Measurements from ENCODE around the gene DNAH6. TPM values are rescaled to one million over a fixed set of nuclear protein-coding genes. Genes with fewer than 3 reads are reported as not detected.

The DNAH6 gene
- total RNA-seq, 1 donor from 2014 or later, result 0.14 TPM

GRCh38 chr2:84855731-84856130 is 339.4 kb downstream of the DNAH6 start:
- no peaks in the 10 kb centered on the region for H3K9me3 ChIP-seq (replicated peaks)
- intact Hi-C loops (cut with micrococcal nuclease), result no loop called here
- no peak for TF ChIP-seq CTCF (IDR thresholded peaks at IDR 0.05; ENCODE audit: borderline replicate concordance)

DNA sequence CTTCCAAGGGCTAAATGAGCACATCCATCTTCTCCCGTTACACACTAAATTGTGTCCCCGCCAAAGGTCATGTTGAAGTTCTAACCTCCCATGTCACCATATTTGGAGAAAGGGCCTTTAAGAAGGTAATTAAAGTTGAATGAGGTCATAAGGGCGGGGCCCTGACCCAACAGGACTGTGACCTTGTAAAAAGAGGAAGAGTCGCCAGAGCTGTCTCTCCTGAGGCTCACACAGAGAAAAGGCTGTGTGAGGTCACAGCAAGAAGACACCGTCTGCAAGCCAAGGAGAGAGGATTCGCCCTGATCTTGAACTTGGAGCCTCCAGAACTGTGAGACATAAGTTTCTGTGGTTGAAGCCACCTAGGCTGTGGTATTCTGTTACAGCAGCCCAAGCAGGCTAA is 340.5 kb downstream of the DNAH6 start:
- DNase-seq, result no peak
- H3K36me3 ChIP-seq, result no peaks in the 10 kb centered on the region
- no peak overlapping the region for H3K4me3 ChIP-seq
- H3K4me1 ChIP-seq, result no peaks in the 10 kb centered on the region
- intact Hi-C loops (cut with micrococcal nuclease), result no loop called here
- H3K27ac ChIP-seq (replicated peaks), result no peak overlapping the region
- no peak for TF ChIP-seq CTCF (IDR thresholded peaks at IDR 0.05; ENCODE audit: borderline replicate concordance)
- H3K27me3 ChIP-seq (ENCODE audit: low read depth), result peaks cover 14% of the 10 kb centered on the region
- no peaks in the 10 kb centered on the region for H3K9me3 ChIP-seq (replicated peaks)

More at GRCh38 chr2:84855731-84856130, 339.4 kb downstream of the DNAH6 start:
- no peak overlapping the region for H3K4me3 ChIP-seq
- H3K27me3 ChIP-seq (ENCODE audit: low read depth), result peaks cover 11% of the 10 kb centered on the region
- no peaks in the 10 kb centered on the region for H3K4me1 ChIP-seq
- DNase-seq, result no peak
- no peaks in the 10 kb centered on the region for H3K36me3 ChIP-seq
- H3K27ac ChIP-seq (replicated peaks), result no peak overlapping the region

- intact Hi-C loops (cut with micrococcal nuclease), result no loop called here
- Histone ChIP-seq H3K36me3 (no peaks in the 10 kb centered on the region), H3K4me1 (no peaks in the 10 kb centered on the region), H3K27ac (replicated peaks) (no peak overlapping the region), H3K4me3 (no peak overlapping the region), H3K27me3 (ENCODE audit: low read depth) (peaks cover 21% of the 10 kb centered on the region), H3K9me3 (replicated peaks) (no peaks in the 10 kb centered on the region)
- no peak for DNase-seq
- no peak for TF ChIP-seq CTCF (IDR thresholded peaks at IDR 0.05; ENCODE audit: borderline replicate concordance)
Measured at GRCh38 chr2:84857566-84857965, 341.3 kb downstream of the DNAH6 start.

DNA sequence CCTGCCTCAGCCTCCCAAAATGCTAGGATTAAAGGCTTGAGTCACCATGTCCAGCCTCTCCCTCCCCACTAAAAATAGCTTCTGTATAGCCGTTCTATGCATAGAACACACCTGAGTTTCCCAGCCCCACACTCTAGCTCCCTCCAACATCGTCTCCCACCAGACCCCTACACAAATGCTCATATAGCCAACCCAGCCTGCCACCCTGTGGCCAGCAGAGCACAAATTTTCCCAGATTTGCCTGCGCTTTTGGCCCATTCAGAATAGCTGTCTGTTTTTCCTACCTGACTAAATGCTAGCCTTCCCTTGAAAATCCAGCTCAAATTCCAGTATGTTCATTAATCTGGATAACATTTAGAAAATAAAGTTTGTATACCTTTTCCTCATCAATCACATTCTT is 341.8 kb downstream of the DNAH6 start:
- peak; percentile 35 for TF ChIP-seq CTCF (IDR thresholded peaks at IDR 0.05; ENCODE audit: borderline replicate concordance)
- intact Hi-C loops (cut with micrococcal nuclease), result no loop called here

GRCh38 chr2:84858937-84859336 is 342.6 kb downstream of the DNAH6 start:
- no peak overlapping the region for H3K4me3 ChIP-seq
- no peak overlapping the region for H3K27ac ChIP-seq (replicated peaks)
- peaks cover 21% of the 10 kb centered on the region for H3K27me3 ChIP-seq (ENCODE audit: low read depth)
- no peaks in the 10 kb centered on the region for H3K9me3 ChIP-seq (replicated peaks)
- no peak for TF ChIP-seq CTCF (IDR thresholded peaks at IDR 0.05; ENCODE audit: borderline replicate concordance)
- DNase-seq, result no peak
- no peaks in the 10 kb centered on the region for H3K4me1 ChIP-seq
- intact Hi-C loops (cut with micrococcal nuclease), result no loop called here
- H3K36me3 ChIP-seq, result no peaks in the 10 kb centered on the region

More for the DNA sequence above, 341.8 kb downstream of the DNAH6 start:
- peaks cover 21% of the 10 kb centered on the region for H3K27me3 ChIP-seq (ENCODE audit: low read depth)
- no peak overlapping the region for H3K4me3 ChIP-seq
- no peak overlapping the region for H3K27ac ChIP-seq (replicated peaks)
- DNase-seq, result no peak
- no peaks in the 10 kb centered on the region for H3K9me3 ChIP-seq (replicated peaks)
- H3K4me1 ChIP-seq, result no peaks in the 10 kb centered on the region
- no peaks in the 10 kb centered on the region for H3K36me3 ChIP-seq

DNA sequence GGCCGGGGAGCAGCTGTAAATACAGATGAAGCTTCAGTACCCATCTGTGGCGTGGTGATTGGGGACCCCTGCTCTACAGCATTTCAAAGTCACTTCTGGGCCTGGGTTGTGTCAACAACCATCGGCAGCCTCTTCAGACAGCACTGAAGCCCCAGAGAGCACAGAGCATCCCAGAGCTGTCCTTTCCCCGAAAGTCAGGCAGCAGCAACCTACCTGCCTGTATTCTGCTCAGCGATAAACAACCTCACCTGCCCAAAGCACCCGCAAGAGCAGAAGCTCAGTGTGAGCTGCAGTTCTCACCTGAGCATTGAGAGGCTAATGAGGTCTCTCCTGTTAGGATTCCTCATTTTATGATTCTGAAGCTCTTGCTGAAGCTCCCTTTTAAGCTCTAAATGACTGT is 345.2 kb downstream of the DNAH6 start:
- no peaks in the 10 kb centered on the region for H3K36me3 ChIP-seq
- H3K4me3 ChIP-seq, result no peak overlapping the region
- intact Hi-C loops (cut with micrococcal nuclease), result no loop called here
- no peak overlapping the region for H3K27ac ChIP-seq (replicated peaks)
- H3K4me1 ChIP-seq, result no peaks in the 10 kb centered on the region
- peaks cover 18% of the 10 kb centered on the region for H3K27me3 ChIP-seq (ENCODE audit: low read depth)
- DNase-seq, result no peak
- H3K9me3 ChIP-seq (replicated peaks), result no peaks in the 10 kb centered on the region
- TF ChIP-seq CTCF (IDR thresholded peaks at IDR 0.05; ENCODE audit: borderline replicate concordance), result no peak
